ENCODE results near the gene BHMT2. TPM values are rescaled to one million over a fixed set of nuclear protein-coding genes. Genes with fewer than 3 reads are reported as not detected.

Gene BHMT2
- total and polyA plus RNA-seq, 5 experiments from 2014 or later = not detected

DNA sequence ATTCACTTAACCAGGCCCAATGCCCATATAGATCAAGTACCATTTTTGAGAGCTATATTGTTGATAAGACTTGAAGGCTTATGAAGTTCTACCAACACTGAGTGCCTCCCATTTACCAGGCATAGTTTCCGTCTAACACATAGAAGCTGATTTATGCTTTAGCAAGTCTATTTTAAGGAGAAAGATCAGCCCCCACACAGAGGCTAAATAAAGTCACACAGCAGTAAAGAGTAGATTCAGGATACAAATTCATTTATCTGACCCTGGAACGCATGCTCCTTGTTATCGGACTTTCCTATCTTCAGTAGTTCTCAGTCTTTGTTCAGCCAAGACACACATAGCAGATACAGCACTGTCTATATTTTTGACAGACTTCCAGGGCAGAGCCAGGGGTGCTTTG lies 34.3 kb upstream of the BHMT2 start:
- Mint-ChIP-seq H3K9me3 (peaks cover 0 to 8% (median 0%) of the 10 kb centered on the region in 9 donors), H3K4me3 (no peak overlapping the region), H3K4me1 (no peaks in the 10 kb centered on the region), H3K27me3 (peaks cover 0 to 3% (median 0%) of the 10 kb centered on the region in 5 donors), H3K27ac (no peak overlapping the region), H3K36me3 (no peaks in the 10 kb centered on the region)
- POLR2A ChIA-PET = no interaction called here
- ATAC-seq (no peak), DNase-seq (no peak)

DNA sequence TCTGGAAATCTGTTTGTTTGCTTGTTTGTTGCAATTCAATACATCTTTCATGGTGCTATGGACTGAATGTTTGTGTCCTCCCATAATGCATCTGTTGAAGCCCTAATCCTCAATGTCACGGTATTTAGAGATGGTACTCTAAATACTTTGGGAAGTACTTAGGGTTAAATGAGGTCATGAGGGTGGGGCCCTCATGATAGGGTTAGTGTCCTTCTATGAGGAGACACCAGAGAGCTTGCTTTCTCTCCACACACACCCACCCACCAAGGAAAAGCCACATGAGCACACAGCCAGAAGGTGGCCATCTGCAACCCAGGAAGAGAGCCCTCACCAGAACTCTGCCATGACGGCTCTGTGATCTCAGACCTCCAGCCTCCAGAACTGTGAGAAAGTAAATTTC lies 32.8 kb upstream of the BHMT2 start:
- H3K4me1 Mint-ChIP-seq = no peaks in the 10 kb centered on the region
- H3K9me3 Mint-ChIP-seq = peaks cover 0 to 8% (median 0%) of the 10 kb centered on the region in 9 donors
- no peak for DNase-seq
- H3K4me3 Mint-ChIP-seq = no peak overlapping the region
- no peaks in the 10 kb centered on the region for H3K36me3 Mint-ChIP-seq
- no peak overlapping the region for H3K27ac Mint-ChIP-seq
- ATAC-seq = no peak
- H3K27me3 Mint-ChIP-seq = peaks cover 0 to 3% (median 0%) of the 10 kb centered on the region in 5 donors
- POLR2A ChIA-PET = no interaction called here

DNA sequence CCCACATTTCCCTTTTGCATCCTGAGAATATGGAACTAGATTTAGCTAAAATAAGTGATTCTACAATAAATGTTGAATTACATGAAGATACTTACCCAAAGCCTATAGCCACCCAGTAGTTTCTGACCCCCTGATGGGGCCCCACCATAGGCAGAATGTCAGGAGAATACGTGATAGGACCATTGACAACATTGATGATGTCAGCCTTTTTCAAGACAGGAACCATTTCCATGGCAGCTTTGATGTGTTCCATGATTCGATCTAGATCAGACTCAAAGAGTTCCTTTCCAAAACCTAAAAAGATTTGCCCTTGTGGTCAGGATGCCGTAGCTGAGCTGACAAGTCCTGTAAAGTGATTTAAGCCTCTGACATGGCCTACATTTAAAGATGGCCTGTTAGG lies 27.4 kb upstream of the BHMT2 start:
- H3K9me3 Mint-ChIP-seq = peaks cover 0 to 2% (median 0%) of the 10 kb centered on the region in 9 donors
- no peak overlapping the region for H3K4me3 Mint-ChIP-seq
- H3K27ac Mint-ChIP-seq = no peak overlapping the region
- H3K27me3 Mint-ChIP-seq = peaks cover 0 to 3% (median 0%) of the 10 kb centered on the region in 5 donors
- H3K36me3 Mint-ChIP-seq = no peaks in the 10 kb centered on the region
- ATAC-seq (no peak), DNase-seq (no peak)
- POLR2A ChIA-PET = no interaction called here
- no peaks in the 10 kb centered on the region for H3K4me1 Mint-ChIP-seq

GRCh38 chr5:79047199-79047598 lies 22.4 kb upstream of the BHMT2 start:
- H3K27me3 Mint-ChIP-seq = peaks cover 0 to 7% (median 0%) of the 10 kb centered on the region in 5 donors
- POLR2A ChIA-PET = no interaction called here
- no peak overlapping the region for H3K27ac Mint-ChIP-seq
- ATAC-seq (no peak), DNase-seq (no peak)
- no peaks in the 10 kb centered on the region for H3K4me1 Mint-ChIP-seq
- peaks cover 0 to 6% (median 0%) of the 10 kb centered on the region in 9 donors for H3K9me3 Mint-ChIP-seq
- no peak overlapping the region for H3K4me3 Mint-ChIP-seq
- no peaks in the 10 kb centered on the region for H3K36me3 Mint-ChIP-seq

- no peak overlapping the region for H3K27ac Mint-ChIP-seq
- no peak overlapping the region for H3K4me3 Mint-ChIP-seq
- DNase-seq (no peak), ATAC-seq (no peak)
- no peaks in the 10 kb centered on the region for H3K36me3 Mint-ChIP-seq
- no peaks in the 10 kb centered on the region for H3K4me1 Mint-ChIP-seq
- peaks cover 0 to 10% (median 0%) of the 10 kb centered on the region in 9 donors for H3K9me3 Mint-ChIP-seq
- POLR2A ChIA-PET = interaction anchor here (0.6 kb wide), 1 partner anchor 999 kb away, joined by 3 read pairs; no protein-coding TSS in a partner anchor
- peaks cover 0 to 7% (median 0%) of the 10 kb centered on the region in 5 donors for H3K27me3 Mint-ChIP-seq
Observed at GRCh38 chr5:79048437-79048836, 21.1 kb upstream of the BHMT2 start.

DNA sequence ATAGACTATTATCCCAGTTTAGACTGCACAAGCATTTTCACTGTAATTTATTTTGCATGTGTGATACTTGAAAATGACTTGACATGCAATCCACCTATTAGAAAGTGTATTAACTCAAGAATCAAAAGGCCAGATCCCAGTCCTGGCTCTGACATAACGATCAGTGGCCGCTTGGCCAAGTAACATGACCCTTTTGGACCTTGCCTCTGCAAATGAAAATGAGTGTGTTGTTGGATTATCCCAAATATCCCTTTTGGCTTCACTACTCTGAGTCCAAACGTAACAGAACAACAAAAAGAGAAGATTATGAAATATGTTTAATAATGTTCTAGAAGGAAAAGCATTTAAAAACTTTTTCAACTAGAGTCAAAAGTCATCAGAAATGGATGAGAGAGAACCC lies 19.1 kb upstream of the BHMT2 start:
- Mint-ChIP-seq H3K36me3 (no peaks in the 10 kb centered on the region), H3K9me3 (peaks cover 0 to 10% (median 0%) of the 10 kb centered on the region in 9 donors), H3K4me3 (no peak overlapping the region), H3K27me3 (peaks cover 0 to 7% (median 1%) of the 10 kb centered on the region in 5 donors), H3K4me1 (no peaks in the 10 kb centered on the region), H3K27ac (no peak overlapping the region)
- DNase-seq (no peak), ATAC-seq (no peak)
- POLR2A ChIA-PET = no interaction called here

GRCh38 chr5:79053321-79053720 lies 16.2 kb upstream of the BHMT2 start:
- ATAC-seq = no peak
- H3K27me3 Mint-ChIP-seq = peaks cover 0 to 6% (median 4%) of the 10 kb centered on the region in 5 donors
- no peaks in the 10 kb centered on the region for H3K36me3 Mint-ChIP-seq
- H3K27ac Mint-ChIP-seq = no peak overlapping the region
- no peak overlapping the region for H3K4me3 Mint-ChIP-seq
- POLR2A ChIA-PET = no interaction called here
- H3K4me1 Mint-ChIP-seq = no peaks in the 10 kb centered on the region
- H3K9me3 Mint-ChIP-seq = peaks cover 0 to 10% (median 0%) of the 10 kb centered on the region in 9 donors
- DNase-seq = no peak

- DNase-seq (no peak), ATAC-seq (no peak)
- no peaks in the 10 kb centered on the region for H3K36me3 Mint-ChIP-seq
- no peak overlapping the region for H3K4me3 Mint-ChIP-seq
- peaks cover 0 to 10% (median 0%) of the 10 kb centered on the region in 9 donors for H3K9me3 Mint-ChIP-seq
- H3K27me3 Mint-ChIP-seq = peaks cover 0 to 6% (median 4%) of the 10 kb centered on the region in 5 donors
- POLR2A ChIA-PET = no interaction called here
- H3K27ac Mint-ChIP-seq = no peak overlapping the region
- H3K4me1 Mint-ChIP-seq = no peaks in the 10 kb centered on the region
Observed at GRCh38 chr5:79055017-79055416, 14.6 kb upstream of the BHMT2 start.

GRCh38 chr5:79056847-79057246 lies 12.7 kb upstream of the BHMT2 start:
- no peaks in the 10 kb centered on the region for H3K4me1 Mint-ChIP-seq
- no peak overlapping the region for H3K27ac Mint-ChIP-seq
- H3K36me3 Mint-ChIP-seq = no peaks in the 10 kb centered on the region
- H3K27me3 Mint-ChIP-seq = peaks cover under 1 to 11% (median 3%) of the 10 kb centered on the region in 5 donors
- DNase-seq (no peak), ATAC-seq (no peak)
- H3K4me3 Mint-ChIP-seq = no peak overlapping the region
- peaks cover 0 to 9% (median 0%) of the 10 kb centered on the region in 9 donors for H3K9me3 Mint-ChIP-seq
- POLR2A ChIA-PET = no interaction called here

- Mint-ChIP-seq H3K36me3 (no peaks in the 10 kb centered on the region), H3K4me3 (no peak overlapping the region), H3K27ac (no peak overlapping the region), H3K9me3 (no peaks in the 10 kb centered on the region), H3K4me1 (no peaks in the 10 kb centered on the region), H3K27me3 (peaks cover 7 to 13% (median 9%) of the 10 kb centered on the region in 5 donors)
- no peak for DNase-seq
- ATAC-seq = no peak
- POLR2A ChIA-PET = no interaction called here
Observed at GRCh38 chr5:79059674-79060073, 9.9 kb upstream of the BHMT2 start.

GRCh38 chr5:79062436-79062835 lies 7.1 kb upstream of the BHMT2 start:
- Mint-ChIP-seq H3K27me3 (peaks cover 9 to 16% (median 13%) of the 10 kb centered on the region in 5 donors), H3K9me3 (peaks cover 0 to 2% (median 0%) of the 10 kb centered on the region in 9 donors), H3K4me1 (no peaks in the 10 kb centered on the region), H3K4me3 (no peak overlapping the region), H3K27ac (no peak overlapping the region), H3K36me3 (peaks cover 0 to 3% (median 0%) of the 10 kb centered on the region in 3 donors)
- no peak for DNase-seq
- POLR2A ChIA-PET = no interaction called here
- no peak for ATAC-seq

DNA sequence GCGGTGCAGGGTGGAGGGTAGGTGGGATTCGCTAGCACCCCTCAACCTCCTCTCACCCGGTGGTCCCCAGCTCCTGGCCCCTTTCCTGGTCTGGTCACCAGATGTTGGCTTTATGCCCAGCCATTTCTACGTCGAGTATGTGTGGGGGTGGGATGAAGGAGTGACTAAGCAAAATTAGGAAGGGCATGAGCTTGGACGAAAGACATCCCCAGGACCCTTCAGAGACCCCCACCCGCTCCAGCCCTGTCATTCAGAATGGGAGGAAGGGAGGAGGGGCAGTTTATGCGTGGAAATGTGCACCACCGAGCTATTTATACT lies 742 bp downstream of the BHMT2 start:
- ATAC-seq = no peak
- H3K9me3 Mint-ChIP-seq = peaks cover 0 to 2% (median 0%) of the 10 kb centered on the region in 9 donors
- peaks cover 18 to 42% (median 32%) of the 10 kb centered on the region in 5 donors for H3K27me3 Mint-ChIP-seq

GRCh38 chr5:79074641-79075040 lies 5.1 kb downstream of the BHMT2 start:
- H3K27ac Mint-ChIP-seq = no peak overlapping the region
- peaks cover 0 to 4% (median 0%) of the 10 kb centered on the region in 3 donors for H3K36me3 Mint-ChIP-seq
- POLR2A ChIA-PET = no interaction called here
- ATAC-seq (no peak), DNase-seq (no peak)
- no peak overlapping the region for H3K4me3 Mint-ChIP-seq
- peaks cover 0 to 7% (median 4%) of the 10 kb centered on the region in 4 donors for H3K4me1 Mint-ChIP-seq
- H3K9me3 Mint-ChIP-seq = no peaks in the 10 kb centered on the region
- peaks cover 4 to 27% (median 15%) of the 10 kb centered on the region in 5 donors for H3K27me3 Mint-ChIP-seq

More for the DNA sequence above, 742 bp downstream of the BHMT2 start:
- Mint-ChIP-seq H3K4me1 (peaks cover 0 to 6% (median 0%) of the 10 kb centered on the region in 4 donors), H3K27ac (no peak overlapping the region), H3K36me3 (peaks cover 0 to 11% (median 3%) of the 10 kb centered on the region in 3 donors), H3K4me3 (no peak overlapping the region)
- DNase-seq = no peak
- POLR2A ChIA-PET = no interaction called here
